ENCODE data around the gene GBF1.

GBF1 gene

DNA sequence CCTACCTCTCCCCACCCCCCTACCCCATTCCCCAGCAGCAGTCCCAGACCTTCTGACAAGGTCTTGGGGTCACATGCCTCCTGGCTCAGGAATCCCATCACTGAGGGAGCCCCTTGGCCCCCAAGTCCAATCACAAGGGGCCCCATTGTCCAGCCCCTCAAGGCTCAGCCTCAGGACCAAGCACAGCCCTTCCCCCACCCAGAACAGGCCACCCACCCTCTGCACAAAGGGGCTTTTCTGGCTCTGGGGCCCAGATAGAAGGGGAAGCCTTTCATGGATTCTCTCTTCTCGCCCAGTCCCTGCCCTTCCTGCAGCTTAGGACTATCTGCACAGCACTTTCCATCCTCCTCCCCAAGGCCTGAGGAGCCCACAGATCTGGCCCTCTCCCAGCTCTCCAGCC lies 180.1 kb downstream of the GBF1 start:
- H3K4me1 ChIP-seq (ENCODE audit: control insufficient read depth, low read depth, low read length): peaks cover 5% of the 10 kb centered on the region
- H3K36me3 ChIP-seq (ENCODE audit: control insufficient read depth, low read depth, low read length): peaks cover 3% of the 10 kb centered on the region
- H3K9me3 ChIP-seq (ENCODE audit: control insufficient read depth, low read depth, low read length): no peaks in the 10 kb centered on the region
- H3K27ac ChIP-seq (ENCODE audit: low read length): no peak overlapping the region
- H3K4me3 ChIP-seq (ENCODE audit: low read length): no peak overlapping the region
- no peak overlapping the region for H3K9ac ChIP-seq (ENCODE audit: low read length)
- H3K27me3 ChIP-seq (ENCODE audit: control insufficient read depth, insufficient read depth, low read length): peaks cover 7% of the 10 kb centered on the region

DNA sequence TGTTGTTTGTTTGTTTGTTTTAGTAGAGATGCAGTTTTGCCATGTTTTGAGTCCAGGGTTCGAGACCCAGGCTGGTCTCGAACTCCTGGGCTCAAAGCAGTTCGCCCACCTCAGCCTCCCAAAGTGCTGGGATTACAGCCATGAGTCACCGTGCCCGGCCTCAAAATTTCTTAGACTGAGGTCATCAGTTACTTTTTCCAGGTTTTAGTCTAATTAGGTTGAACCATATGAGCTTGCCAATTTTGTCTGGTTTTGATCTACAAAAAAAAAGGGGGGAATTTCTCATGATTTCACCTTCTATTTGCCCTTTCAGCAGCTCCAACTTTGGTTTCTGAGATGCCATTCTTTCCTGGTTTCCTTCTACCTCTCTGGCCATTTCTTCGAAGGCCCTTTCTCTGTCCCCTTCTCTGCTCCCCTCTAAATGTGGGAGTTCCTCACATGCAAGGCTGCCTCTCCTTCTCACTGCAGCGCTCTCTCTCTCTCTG lies 181.5 kb downstream of the GBF1 start:
- Histone ChIP-seq H3K36me3 (ENCODE audit: control insufficient read depth, low read depth, low read length) (peaks cover 3% of the 10 kb centered on the region), H3K9ac (ENCODE audit: low read length) (no peak overlapping the region), H3K9me3 (ENCODE audit: control insufficient read depth, low read depth, low read length) (no peaks in the 10 kb centered on the region), H3K27me3 (ENCODE audit: control insufficient read depth, insufficient read depth, low read length) (peaks cover 7% of the 10 kb centered on the region), H3K4me3 (ENCODE audit: low read length) (no peak overlapping the region), H3K27ac (ENCODE audit: low read length) (no peak overlapping the region), H3K4me1 (ENCODE audit: control insufficient read depth, low read depth, low read length) (peaks cover 10% of the 10 kb centered on the region)

GRCh38 chr10:102429468-102429867 lies 184.1 kb downstream of the GBF1 start:
- Histone ChIP-seq H3K27ac (ENCODE audit: low read length) (no peak overlapping the region), H3K36me3 (ENCODE audit: control insufficient read depth, low read depth, low read length) (peaks cover under 1% of the 10 kb centered on the region), H3K9me3 (ENCODE audit: control insufficient read depth, low read depth, low read length) (no peaks in the 10 kb centered on the region), H3K4me3 (ENCODE audit: low read length) (no peak overlapping the region), H3K4me1 (ENCODE audit: control insufficient read depth, low read depth, low read length) (peaks cover 5% of the 10 kb centered on the region), H3K27me3 (ENCODE audit: control insufficient read depth, insufficient read depth, low read length) (peaks cover 17% of the 10 kb centered on the region), H3K9ac (ENCODE audit: low read length) (no peak overlapping the region)

DNA sequence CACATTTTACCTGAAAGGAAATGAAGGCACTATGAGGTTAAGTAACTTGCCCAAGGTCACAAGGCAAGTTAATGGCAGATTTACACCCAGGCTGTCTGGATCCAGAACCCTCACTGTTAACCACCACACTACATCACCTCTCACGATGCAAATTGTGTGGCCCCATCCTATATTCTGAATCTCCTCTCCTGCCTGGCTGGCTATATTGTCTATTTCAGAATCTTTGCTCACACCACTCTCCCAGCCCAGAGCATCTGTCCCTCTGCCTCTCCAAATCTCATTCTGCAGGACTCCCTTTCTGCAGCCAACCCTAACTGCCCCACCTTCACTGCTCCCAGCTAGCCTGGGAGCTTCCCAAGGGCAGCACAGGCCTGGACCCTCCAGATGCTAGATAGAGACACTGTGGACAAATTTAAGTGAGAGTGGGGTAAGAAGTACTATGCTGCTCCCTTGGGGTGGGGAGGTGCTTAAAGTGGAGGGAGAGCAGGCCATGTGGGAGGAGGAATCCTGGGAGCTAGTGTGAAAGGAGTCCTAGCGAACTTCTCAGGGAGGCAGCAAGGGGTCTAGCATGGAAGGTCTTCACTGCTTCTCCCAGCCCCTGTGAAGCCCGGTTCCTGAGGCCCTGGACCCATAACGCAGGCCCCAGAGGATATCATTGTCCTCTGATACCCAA lies 186.3 kb downstream of the GBF1 start:
- Histone ChIP-seq H3K4me3 (ENCODE audit: low read length) (peak overlapping the region; percentile 85), H3K4me1 (ENCODE audit: control insufficient read depth, low read depth, low read length) (peaks cover 14% of the 10 kb centered on the region), H3K9ac (ENCODE audit: low read length) (peak overlapping the region; percentile 78), H3K27ac (ENCODE audit: low read length) (peak overlapping the region; percentile 28), H3K27me3 (ENCODE audit: control insufficient read depth, insufficient read depth, low read length) (peaks cover 37% of the 10 kb centered on the region), H3K36me3 (ENCODE audit: control insufficient read depth, low read depth, low read length) (no peaks in the 10 kb centered on the region), H3K9me3 (ENCODE audit: control insufficient read depth, low read depth, low read length) (no peaks in the 10 kb centered on the region)

Data from iPS-18a (cell line).